A549 (cell line): ENCODE data around the gene SRGAP1. TPM values are rescaled to one million over a fixed set of nuclear protein-coding genes. Genes with fewer than 3 reads are reported as not detected.
A peak's percentile ranks its signal among the peaks of the same experiment; 100 is the strongest.

Experiments used
- ATAC-seq, 2 experiments: fragments of 200-7000 bp in 1 of 2; fragments of >200 bp in 1 of 2; cut with Nextera tagmentation in 1 of 2; cut with Tn5 transposase in 1 of 2; 3 replicates each; pipeline versions ENCODE4 v1.8.0 to v1.9.1; 2018 to 2020; ENCODE audit warnings: mild to moderate bottlenecking in 1 of 2, moderate library complexity in 1 of 2
- CTCF ChIA-PET: fragments of 300-600 bp; sonication (Branson Sonifier 250); formaldehyde crosslinking; extraction: SDS; loops from one replicate; lab custom pipeline; 2021; ENCODE audit warnings: antibody characterized with exemption, inconsistent platforms; lab: Yijun Ruan, JAX
- POLR2A ChIA-PET: fragments of 350-600 bp; formaldehyde crosslinking; extraction: SDS; loops from one replicate; lab custom pipeline; 2021; ENCODE audit warnings: antibody characterized with exemption, inconsistent platforms; lab: Yijun Ruan, JAX
- DNase-seq, 2 experiments: peaks; one replicate each; pipeline versions ENCODE4 v3.0.0 to v3.0.0-alpha.2; 2011 to 2016; ENCODE audit warnings: low read depth in 1 of 2, low spot score in 1 of 2
- FAIRE-seq: peaks from 2 replicates; lab custom pipeline; 2011; peaks lifted over from hg19 to GRCh38; lab: Jason Lieb, UNC
- H3K27ac ChIP-seq, 2 experiments: fragments of >200 bp; sonication (Bioruptor Twin); formaldehyde crosslinking; 3 replicates each; pipeline ENCODE4 v1.5.1; 2016 to 2017
- H3K4me1 ChIP-seq: fragments of >200 bp; sonication (Bioruptor Twin); formaldehyde crosslinking; 3 replicates; pipeline ENCODE4 v1.6.1; 2016
- H3K4me2 ChIP-seq: fragments of >200 bp; sonication (Bioruptor Twin); formaldehyde crosslinking; 3 replicates; pipeline ENCODE4 v1.6.1; 2016
- H3K4me3 ChIP-seq: fragments of >200 bp; sonication (Bioruptor Twin); formaldehyde crosslinking; 3 replicates; pipeline ENCODE4 v1.5.1; 2016
- H3K9me3 ChIP-seq: fragments of >200 bp; sonication (Bioruptor Twin); formaldehyde crosslinking; 3 replicates; pipeline ENCODE4 v1.6.1; 2016
- ATOH8 ChIP-seq: fragments of 250-450 bp; sonication (Bioruptor Pico); IDR thresholded peaks from 2 replicates; pipeline ENCODE4 v1.5.0; 2020; ENCODE audit warnings: low read depth, mild to moderate bottlenecking, moderate library complexity
- BHLHE40 ChIP-seq: IDR thresholded peaks from 2 replicates; pipeline ENCODE4 v1.6.1; 2012; ENCODE audit warnings: low read depth, low read length, inconsistent platforms
- CBX2 ChIP-seq: fragments of 200-600 bp; sonication (generic); IDR thresholded peaks from 2 replicates; pipeline ENCODE4 v1.6.1; 2016; ENCODE audit warnings: low read depth, mild to moderate bottlenecking, borderline replicate concordance
- CEBPB ChIP-seq, 2 experiments: fragments of >200 bp in 1 of 2; sonication (Bioruptor Twin) in 1 of 2; formaldehyde crosslinking in 1 of 2; IDR thresholded peaks; 2 replicates each; pipeline ENCODE4 v1.6.1; 2012 to 2016
- CHD2 ChIP-seq: fragments of 150-350 bp; IDR thresholded peaks from 2 replicates; pipeline ENCODE4 v1.6.1; 2014; ENCODE audit warnings: low read length; ENCODE audit not compliant: partially characterized antibody
- EHF ChIP-seq: fragments of 250-450 bp; sonication (Bioruptor Pico); IDR thresholded peaks from 2 replicates; pipeline ENCODE4 v1.5.0; 2020; ENCODE audit warnings: mild to moderate bottlenecking
- EHMT2 ChIP-seq: fragments of 200-600 bp; sonication (generic); IDR thresholded peaks from 2 replicates; pipeline ENCODE4 v1.6.1; 2016; ENCODE audit warnings: antibody characterized with exemption, low read depth, mild to moderate bottlenecking, moderate library complexity
- ESRRA ChIP-seq: fragments of 150-350 bp; IDR thresholded peaks from 2 replicates; pipeline ENCODE4 v1.6.1; 2014; ENCODE audit warnings: mild to moderate bottlenecking, low read length, borderline replicate concordance
- FOXS1 ChIP-seq: fragments of 250-450 bp; sonication (Bioruptor Pico); IDR thresholded peaks from 2 replicates; pipeline ENCODE4 v1.5.0; 2020; ENCODE audit warnings: mild to moderate bottlenecking, moderate library complexity
- GATA3 ChIP-seq: IDR thresholded peaks from 2 replicates; pipeline ENCODE4 v1.6.1; 2012; ENCODE audit warnings: borderline replicate concordance
- HMGXB4 ChIP-seq: fragments of 250-450 bp; sonication (Bioruptor Pico); IDR thresholded peaks from 2 replicates; pipeline ENCODE4 v1.5.0; 2021; ENCODE audit warnings: mild to moderate bottlenecking, moderate library complexity, borderline replicate concordance
- HOXA7 ChIP-seq: fragments of 250-450 bp; sonication (Bioruptor Pico); IDR thresholded peaks from 2 replicates; pipeline ENCODE4 v1.5.0; 2020; ENCODE audit warnings: mild to moderate bottlenecking, moderate library complexity
- HOXB13 ChIP-seq: fragments of 250-450 bp; sonication (Bioruptor Pico); IDR thresholded peaks from 2 replicates; pipeline ENCODE4 v1.5.0; 2020; ENCODE audit warnings: low read depth, mild to moderate bottlenecking, moderate library complexity
- MAFK ChIP-seq: fragments of 450-650 bp; IDR thresholded peaks from 2 replicates; pipeline ENCODE4 v1.6.1; 2014; ENCODE audit not compliant: partially characterized antibody
- NPAS2 ChIP-seq: fragments of 250-450 bp; sonication (Bioruptor Pico); IDR thresholded peaks from 2 replicates; pipeline ENCODE4 v1.8.0; 2022; ENCODE audit warnings: mild to moderate bottlenecking, moderate library complexity, borderline replicate concordance
- PHF8 ChIP-seq: fragments of 200-600 bp; sonication (generic); IDR thresholded peaks from 2 replicates; pipeline ENCODE4 v1.6.1; 2016; ENCODE audit warnings: low read depth, mild to moderate bottlenecking, antibody characterized with exemption, moderate library complexity, borderline replicate concordance
- POLR2A ChIP-seq: IDR thresholded peaks from 2 replicates; pipeline ENCODE4 v1.6.1; 2012; ENCODE audit warnings: mild to moderate bottlenecking, low read length
- RCOR1 ChIP-seq: fragments of 150-350 bp; IDR thresholded peaks from 2 replicates; pipeline ENCODE4 v1.6.1; 2014; ENCODE audit warnings: antibody characterized with exemption, low read length, low read depth
- SMC3 ChIP-seq: fragments of >200 bp; sonication (Bioruptor Twin); formaldehyde crosslinking; IDR thresholded peaks from 3 replicates; pipeline ENCODE4 v1.6.1; 2018; ENCODE audit warnings: inconsistent platforms
- ZC3H11A ChIP-seq: fragments of 450-650 bp; IDR thresholded peaks from 2 replicates; pipeline ENCODE4 v1.6.1; 2014; ENCODE audit warnings: antibody characterized with exemption, mild to moderate bottlenecking
- ZFP36 ChIP-seq: fragments of 450-650 bp; IDR thresholded peaks from 2 replicates; pipeline ENCODE4 v1.6.1; 2014; ENCODE audit warnings: borderline replicate concordance; ENCODE audit not compliant: partially characterized antibody
- WGBS: methylation state at CpG from one replicate; pipeline ENCODE4 v1.1.6; 2017; ENCODE audit errors: missing lambda C conversion rate; 5-methylcytosine and 5-hydroxymethylcytosine counted together
- polyA plus RNA-seq, 4 experiments: library from polyadenylated mRNA; depleted of rRNA in 3 of 4; stranded (reverse); fragments of >200 nt; fragmentation: RNase III in 1 of 4; extraction: RNeasy Plus Mini Kit Qiagen cat#74134 plus additional on column Dnase treatment in 1 of 4; gene quantifications; 2 replicates in 3 of 4; 3 replicates in 1 of 4; pipeline ENCODE4 v1.2.3, GENCODE V29; 2011 to 2017

SRGAP1 gene
- polyA plus RNA-seq, 2 of the 4 experiments (the other 2 are of a cell fraction), result 7.9 to 22.9 TPM

- H3K4me3 ChIP-seq, result no peak overlapping the region
- TF ChIP-seq ZC3H11A (no peak), HOXB13 (no peak), PHF8 (no peak), GATA3 (no peak), ESRRA (no peak), RCOR1 (no peak), CBX2 (no peak), HOXA7 (CRISPR knock-in tag) (no peak), ZFP36 (no peak), POLR2A (no peak), ATOH8 (CRISPR knock-in tag) (no peak), CEBPB (IDR thresholded peaks at IDR 0.05) (no peak), FOXS1 (CRISPR knock-in tag) (no peak), MAFK (no peak), EHF (CRISPR knock-in tag) (no peak), EHMT2 (no peak), BHLHE40 (no peak), CHD2 (no peak), HMGXB4 (CRISPR knock-in tag) (no peak), NPAS2 (CRISPR knock-in tag) (no peak)
- TF ChIP-seq, all 56 proteins: peak for 0
- ChIA-PET POLR2A (interaction anchor here (1.4 kb wide), 1 partner anchor 243 kb away, joined by 3 read pairs; no protein-coding TSS in a partner anchor), CTCF (interaction anchor here (0.9 to 6.7 kb wide), 4 partner anchors 8 to 243 kb away, joined by 3 to 43 read pairs (median 8); partner anchors contain the start of gene SRGAP1)
- DNase-seq, result no peak
- Histone ChIP-seq H3K27ac (peak overlapping the region; percentile 91; a peak in 5 of 6 replicates), H3K9me3 (no peaks in the 10 kb centered on the region), H3K4me2 (no peak overlapping the region), H3K4me1 (peaks cover 78% of the 10 kb centered on the region)
- FAIRE-seq, result no peak
- WGBS, result 89% methylated on average over 4 of the region's 4 CpGs
- ATAC-seq, result no peak
These were observed 242.4 kb downstream of the SRGAP1 start for GRCh38 chr12:64086946-64087345.

- 85% methylated on average over 2 of the region's 2 CpGs for WGBS
- ATAC-seq, result no peak
- POLR2A ChIA-PET, result interaction anchor here (0.7 to 1.4 kb wide), 3 partner anchors 20 to 244 kb away, joined by 3 to 4 read pairs (median 3); partner anchors contain the start of gene SRGAP1
- CTCF ChIA-PET, result interaction anchor here (0.9 to 6.7 kb wide), 4 partner anchors 7 to 249 kb away, joined by 3 to 43 read pairs (median 10); partner anchors contain the start of gene SRGAP1
- no peaks in the 10 kb centered on the region for H3K9me3 ChIP-seq
- peak overlapping the region; percentile 91 for H3K27ac ChIP-seq
- TF ChIP-seq HOXB13 (no peak), HMGXB4 (CRISPR knock-in tag) (no peak), SMC3 (no peak)
- no peak overlapping the region for H3K4me3 ChIP-seq
- peak; percentile 32 for FAIRE-seq
- peaks cover 73% of the 10 kb centered on the region for H3K4me1 ChIP-seq
- peak overlapping the region; percentile 78 for H3K4me2 ChIP-seq
- no peak for DNase-seq
These were observed 243.3 kb downstream of the SRGAP1 start for GRCh38 chr12:64087761-64088160.
